NCI-H345 treated with DMSO at 0.1 percent for 48 hours (cell line): ENCODE results near the gene STX10.

Experiments used
- DNase-seq: peaks from one replicate; lab custom pipeline; 2025; ENCODE audit not compliant: unreplicated experiment; lab: John Stamatoyannopoulos, UW

Gene STX10

DNA sequence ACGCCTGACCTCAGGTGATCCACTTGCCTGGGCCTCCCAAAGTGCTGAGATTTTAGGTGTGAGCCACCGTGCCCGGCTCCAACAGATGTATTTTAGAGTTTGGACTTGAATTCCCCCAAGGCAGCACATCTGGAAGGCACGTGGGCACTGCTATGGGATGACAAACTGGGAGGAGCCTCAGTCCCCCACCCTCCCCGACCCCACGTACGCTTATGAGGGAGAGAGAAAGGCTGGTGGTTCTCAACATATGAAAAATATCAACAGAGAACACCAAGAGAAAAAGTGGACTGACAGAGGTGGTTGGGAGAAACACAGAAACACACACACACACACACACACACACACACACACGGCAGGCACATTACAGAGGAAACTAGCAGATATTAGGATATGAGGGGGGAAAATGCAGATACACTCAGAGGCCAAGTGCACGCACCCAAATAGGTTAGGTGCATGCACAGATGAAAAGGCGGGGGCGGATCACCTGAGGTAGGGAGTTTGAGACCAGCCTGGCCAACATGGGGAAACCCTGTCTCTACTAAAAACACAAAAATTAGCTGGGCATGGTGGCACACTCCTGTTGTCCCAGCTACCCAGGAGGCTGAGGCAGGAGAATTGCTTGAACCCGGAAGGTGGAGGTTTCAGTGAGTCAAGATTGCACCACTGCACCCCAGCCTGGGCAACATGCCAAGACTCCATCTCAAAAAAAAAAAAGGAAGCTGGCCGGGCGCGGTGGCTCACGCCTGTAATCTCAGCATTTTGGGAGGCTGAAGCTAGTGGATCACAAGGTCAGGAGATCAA is 3.2 kb downstream of the STX10 start:
- no peak for DNase-seq

GRCh38 chr19:13139633-13140311 is 10.4 kb downstream of the STX10 start:
- no peak for DNase-seq

- no peak for DNase-seq
Measured at GRCh38 chr19:13138916-13139198, 11.3 kb downstream of the STX10 start.

DNA sequence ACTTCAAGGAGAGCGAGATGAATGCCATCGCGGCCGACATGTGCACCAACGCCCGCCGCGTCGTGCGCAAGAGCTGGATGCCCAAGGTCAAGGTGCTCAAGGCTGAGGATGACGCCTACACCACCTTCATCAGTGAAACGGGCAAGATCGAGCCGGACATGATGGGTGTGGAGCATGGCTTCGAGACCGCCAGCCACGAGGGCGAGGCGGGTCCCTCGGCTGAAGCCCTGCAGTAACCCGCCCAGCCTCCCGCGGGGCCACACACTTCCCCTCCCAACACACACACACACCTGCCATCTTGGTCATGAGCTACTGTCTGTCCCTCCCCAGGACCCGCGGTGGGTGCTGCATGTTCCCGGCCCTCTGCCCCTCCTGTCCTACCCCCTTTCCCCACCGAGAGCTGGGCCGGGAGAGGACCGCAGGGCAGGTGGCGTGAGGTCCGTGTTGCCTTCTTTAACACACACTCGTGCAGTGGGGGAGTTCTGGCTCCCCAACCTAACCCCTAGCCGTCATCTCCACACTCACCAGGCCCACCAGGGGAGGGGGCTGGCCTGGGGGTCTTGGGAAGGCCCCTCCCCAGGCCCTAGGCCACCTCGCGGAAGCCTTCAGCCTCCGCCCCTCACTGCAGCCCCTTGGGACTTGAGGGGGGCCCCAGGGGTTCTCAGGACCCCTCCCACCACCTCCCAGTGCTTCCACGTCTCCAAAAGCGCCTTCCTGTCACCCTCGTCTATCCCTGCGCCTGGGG is 11.8 kb downstream of the STX10 start:
- no peak for DNase-seq

- no peak for DNase-seq
Measured at GRCh38 chr19:13137290-13137794, 12.8 kb downstream of the STX10 start.

- no peak for DNase-seq
Measured at GRCh38 chr19:13135068-13136062, 14.8 kb downstream of the STX10 start.

DNA sequence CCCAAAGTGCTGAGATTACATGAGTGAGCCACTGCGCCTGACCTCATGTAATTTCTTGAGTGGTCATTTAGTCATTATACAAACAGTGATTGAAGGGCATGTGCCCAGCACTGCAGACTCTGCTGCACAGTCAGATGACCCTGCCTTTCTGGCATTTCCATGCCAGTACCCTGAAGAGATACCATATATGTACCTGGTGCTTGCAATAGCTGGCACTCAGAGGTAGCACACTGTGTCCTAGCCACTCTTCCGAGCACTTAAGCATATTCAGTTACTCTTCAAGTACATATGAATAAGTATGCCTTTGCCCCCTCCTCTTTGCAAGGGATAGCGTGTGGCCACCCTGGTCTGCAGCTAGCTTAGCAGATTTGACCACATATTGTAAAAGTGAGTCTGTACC is 15.5 kb downstream of the STX10 start:
- no peak for DNase-seq

DNA sequence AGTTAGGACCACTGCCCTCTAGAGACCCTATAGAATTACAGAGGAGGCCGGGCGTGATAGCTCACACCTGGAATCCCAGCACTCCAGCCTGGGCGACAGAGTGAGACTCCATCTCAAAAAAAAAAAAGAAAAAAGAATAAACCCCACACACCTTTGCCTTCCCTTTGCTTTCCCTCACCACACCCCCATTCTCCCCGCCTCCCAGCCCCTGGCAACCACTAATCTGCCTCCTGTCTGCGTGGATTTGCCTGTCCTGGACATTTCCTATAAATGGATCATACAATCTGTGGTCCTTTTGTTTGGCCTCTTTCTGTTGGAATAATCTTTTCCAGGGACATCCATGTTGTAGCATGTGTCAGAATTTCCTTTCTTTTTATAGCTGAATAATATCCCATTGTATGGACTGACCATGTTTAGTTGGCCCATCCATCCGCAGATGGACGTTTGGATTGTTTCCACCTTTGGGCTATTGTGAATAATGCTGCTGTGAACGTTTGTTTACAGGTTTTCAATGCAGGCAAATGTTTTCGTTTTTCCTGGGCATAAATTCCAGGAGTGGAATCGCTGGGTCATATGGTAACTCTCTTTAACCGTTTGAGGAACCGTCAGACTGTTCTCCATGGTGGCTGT is 16.8 kb downstream of the STX10 start:
- DNase-seq = no peak

DNA sequence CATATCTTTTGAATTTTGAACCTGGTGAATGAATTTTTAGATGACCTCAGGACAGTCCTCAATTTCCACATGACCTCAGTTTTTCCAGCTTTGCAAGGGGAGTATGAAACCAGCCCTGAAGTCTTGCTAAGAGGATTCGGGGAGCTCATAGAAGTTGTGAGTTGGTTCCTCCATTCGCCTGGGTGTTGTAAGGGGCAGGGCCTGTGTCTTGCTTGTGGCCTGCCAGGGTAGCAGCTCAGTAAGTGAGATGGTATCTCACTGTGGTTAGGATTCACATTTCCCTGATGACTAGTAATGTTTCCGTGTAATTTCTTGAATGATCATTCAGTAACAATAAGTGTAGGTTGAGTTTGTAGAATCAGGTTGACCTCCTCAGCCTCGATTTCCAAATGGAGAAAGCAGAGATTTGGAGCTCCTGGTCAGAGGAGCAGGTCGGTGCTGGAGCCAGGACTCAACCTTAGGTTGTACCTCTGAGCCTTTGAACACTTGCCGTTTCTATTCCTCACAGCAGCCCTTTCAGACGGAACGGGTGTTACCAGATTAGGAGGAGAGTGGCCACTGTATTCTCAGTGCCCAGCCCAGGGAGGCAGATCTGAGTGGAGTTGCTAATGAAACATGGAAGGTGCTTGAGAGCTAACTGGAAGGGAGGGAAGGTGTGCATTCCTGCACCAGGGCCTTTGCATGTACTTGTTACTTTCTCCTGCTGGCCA is 17.5 kb downstream of the STX10 start:
- no peak for DNase-seq

GRCh38 chr19:13130886-13131490 is 19.2 kb downstream of the STX10 start:
- no peak for DNase-seq

DNA sequence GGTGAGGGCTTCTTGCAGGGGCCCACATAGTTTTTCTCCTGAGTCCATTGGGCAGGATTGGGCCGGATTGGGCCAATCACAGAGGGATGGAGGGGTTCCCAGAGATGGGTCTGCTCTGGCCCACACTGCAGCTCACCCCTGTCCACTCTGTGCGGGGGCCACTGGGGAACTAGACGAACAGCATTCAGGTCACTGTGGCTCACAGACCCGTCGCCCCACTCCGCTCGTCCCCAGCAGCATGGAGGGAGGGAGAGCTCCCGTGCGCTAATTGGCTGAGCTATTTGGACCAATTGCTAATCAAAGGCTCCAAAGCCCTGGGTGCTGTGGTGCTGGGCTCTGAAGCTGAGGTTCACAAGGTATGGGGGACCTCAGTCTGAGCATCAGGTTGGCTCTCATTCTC is 20.8 kb downstream of the STX10 start:
- no peak for DNase-seq

DNA sequence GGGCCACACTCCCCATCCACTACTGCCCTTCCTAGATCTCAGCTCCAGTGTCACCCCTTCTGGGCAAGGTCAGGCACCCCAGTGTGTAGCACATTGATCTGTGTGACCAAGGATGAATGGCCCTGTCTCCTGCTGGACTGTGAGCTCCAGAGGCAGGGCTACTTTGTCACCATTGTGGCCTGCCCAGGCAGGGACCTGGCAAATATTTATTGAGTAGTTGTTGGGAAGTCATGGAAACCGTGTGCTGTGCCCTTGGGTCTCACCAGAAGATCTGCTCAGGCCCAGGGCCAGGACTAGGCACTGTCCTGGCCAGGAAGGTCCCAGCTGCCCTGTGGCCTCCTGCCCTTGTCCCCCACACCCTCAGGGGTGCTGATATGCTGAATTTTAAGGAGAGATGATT is 21.6 kb downstream of the STX10 start:
- no peak for DNase-seq

DNA sequence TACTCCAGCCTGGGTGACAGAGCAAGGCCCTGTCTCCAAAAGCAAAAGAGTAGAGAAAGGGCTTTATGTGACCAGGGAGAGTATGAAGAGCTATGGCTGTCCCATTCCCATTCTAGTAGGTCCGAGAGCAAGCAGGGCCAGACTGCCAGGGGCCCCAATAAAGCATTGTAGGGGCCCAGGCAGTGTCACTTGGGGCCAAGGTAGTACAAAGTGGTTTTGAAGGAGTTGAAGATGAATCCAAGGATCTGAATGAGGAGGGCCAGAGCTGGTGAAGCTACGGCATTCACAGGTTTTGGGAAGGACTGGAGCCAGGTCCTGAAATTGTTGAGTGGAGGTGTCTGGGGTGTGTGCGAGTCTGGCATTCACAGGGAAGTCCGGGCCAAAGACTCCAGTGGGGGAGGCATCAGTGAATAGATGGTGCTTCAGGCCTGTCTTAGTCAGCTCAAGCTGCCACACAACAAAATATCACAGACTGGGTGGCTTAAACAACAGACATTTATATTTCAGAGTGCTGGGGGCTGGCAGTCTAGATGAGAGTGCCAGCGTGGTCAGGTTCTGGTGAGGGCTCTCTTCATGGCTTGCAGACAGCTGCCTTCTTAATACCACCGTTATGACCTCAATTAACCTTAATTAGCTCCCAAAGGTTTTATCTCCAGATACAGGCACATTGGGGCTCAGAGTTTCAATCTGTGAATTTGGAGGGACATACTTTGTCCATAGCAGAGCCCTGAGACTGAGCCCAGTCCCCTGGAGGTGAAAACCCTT is 22.2 kb downstream of the STX10 start:
- DNase-seq = no peak

- no peak for DNase-seq
Measured at GRCh38 chr19:13127051-13127450, 23.1 kb downstream of the STX10 start.

GRCh38 chr19:13122980-13123957 is 26.9 kb downstream of the STX10 start:
- no peak for DNase-seq

- DNase-seq = no peak
Measured at GRCh38 chr19:13122275-13122878, 27.8 kb downstream of the STX10 start.
